Ishikawa (cell line): ENCODE data around the gene EIF5.

Experiments used
- CEBPB ChIP-seq: IDR thresholded peaks from 2 replicates; pipeline ENCODE4 v1.6.1; 2012
- CREB1 ChIP-seq: IDR thresholded peaks from 2 replicates; pipeline ENCODE4 v1.6.1; 2012; ENCODE audit warnings: low read depth
- EGR1 ChIP-seq: IDR thresholded peaks from 2 replicates; pipeline ENCODE4 v1.6.1; 2012
- EP300 ChIP-seq: IDR thresholded peaks from 2 replicates; pipeline ENCODE4 v1.6.1; 2012; ENCODE audit warnings: borderline replicate concordance
- FOXM1 ChIP-seq: IDR thresholded peaks from 2 replicates; pipeline ENCODE4 v1.6.1; 2012; ENCODE audit warnings: low read depth, borderline replicate concordance
- NFIC ChIP-seq: IDR thresholded peaks from 2 replicates; pipeline ENCODE4 v1.6.1; 2012
- RAD21 ChIP-seq: IDR thresholded peaks from 2 replicates; pipeline ENCODE4 v1.6.1; 2012; ENCODE audit warnings: low read depth
- TAF1 ChIP-seq: IDR thresholded peaks from 2 replicates; pipeline ENCODE4 v1.6.1; 2012; ENCODE audit warnings: low read depth, mild to moderate bottlenecking
- TCF12 ChIP-seq: IDR thresholded peaks from 2 replicates; pipeline ENCODE4 v1.6.1; 2012; ENCODE audit warnings: low read depth
- TEAD4 ChIP-seq: IDR thresholded peaks from 2 replicates; pipeline ENCODE4 v1.6.1; 2012
- YY1 ChIP-seq: IDR thresholded peaks from 2 replicates; pipeline ENCODE4 v1.6.1; 2012; ENCODE audit warnings: low read depth
- ZBTB7A ChIP-seq: IDR thresholded peaks from 2 replicates; pipeline ENCODE4 v1.6.1; 2012; ENCODE audit warnings: low read depth
- TF ChIP-seq, protein P1 (sequence below): IDR thresholded peaks from 2 replicates; pipeline ENCODE4 v1.6.1; 2012; ENCODE audit warnings: low read depth, mild to moderate bottlenecking
- TF ChIP-seq, protein P2 (sequence below): IDR thresholded peaks from 2 replicates; pipeline ENCODE4 v1.6.1; 2012
- TF ChIP-seq, protein P3 (sequence below): IDR thresholded peaks from 2 replicates; pipeline ENCODE4 v1.6.1; 2012

The EIF5 gene

DNA sequence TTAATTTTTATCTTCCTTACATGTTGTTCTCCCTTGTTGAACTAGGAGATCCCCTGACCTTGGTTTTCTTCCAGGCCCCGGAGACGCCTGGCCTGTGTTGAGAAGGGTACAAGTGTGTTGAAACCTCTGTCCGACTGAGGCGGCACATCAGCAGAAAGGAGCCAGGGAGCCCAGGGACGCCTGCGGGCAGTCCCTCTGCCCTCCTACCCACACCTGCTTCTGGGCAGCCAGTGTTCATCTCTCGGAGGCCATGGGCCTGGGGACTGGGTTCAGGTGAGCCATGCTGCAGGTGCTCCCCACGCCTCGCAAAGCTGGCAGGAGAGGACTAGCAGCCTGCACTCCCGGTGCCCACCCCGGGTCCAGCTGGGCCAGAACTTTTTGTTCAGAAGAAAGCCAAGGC, 39.9 kb upstream of the EIF5 start:
- TF ChIP-seq, protein P1, sequence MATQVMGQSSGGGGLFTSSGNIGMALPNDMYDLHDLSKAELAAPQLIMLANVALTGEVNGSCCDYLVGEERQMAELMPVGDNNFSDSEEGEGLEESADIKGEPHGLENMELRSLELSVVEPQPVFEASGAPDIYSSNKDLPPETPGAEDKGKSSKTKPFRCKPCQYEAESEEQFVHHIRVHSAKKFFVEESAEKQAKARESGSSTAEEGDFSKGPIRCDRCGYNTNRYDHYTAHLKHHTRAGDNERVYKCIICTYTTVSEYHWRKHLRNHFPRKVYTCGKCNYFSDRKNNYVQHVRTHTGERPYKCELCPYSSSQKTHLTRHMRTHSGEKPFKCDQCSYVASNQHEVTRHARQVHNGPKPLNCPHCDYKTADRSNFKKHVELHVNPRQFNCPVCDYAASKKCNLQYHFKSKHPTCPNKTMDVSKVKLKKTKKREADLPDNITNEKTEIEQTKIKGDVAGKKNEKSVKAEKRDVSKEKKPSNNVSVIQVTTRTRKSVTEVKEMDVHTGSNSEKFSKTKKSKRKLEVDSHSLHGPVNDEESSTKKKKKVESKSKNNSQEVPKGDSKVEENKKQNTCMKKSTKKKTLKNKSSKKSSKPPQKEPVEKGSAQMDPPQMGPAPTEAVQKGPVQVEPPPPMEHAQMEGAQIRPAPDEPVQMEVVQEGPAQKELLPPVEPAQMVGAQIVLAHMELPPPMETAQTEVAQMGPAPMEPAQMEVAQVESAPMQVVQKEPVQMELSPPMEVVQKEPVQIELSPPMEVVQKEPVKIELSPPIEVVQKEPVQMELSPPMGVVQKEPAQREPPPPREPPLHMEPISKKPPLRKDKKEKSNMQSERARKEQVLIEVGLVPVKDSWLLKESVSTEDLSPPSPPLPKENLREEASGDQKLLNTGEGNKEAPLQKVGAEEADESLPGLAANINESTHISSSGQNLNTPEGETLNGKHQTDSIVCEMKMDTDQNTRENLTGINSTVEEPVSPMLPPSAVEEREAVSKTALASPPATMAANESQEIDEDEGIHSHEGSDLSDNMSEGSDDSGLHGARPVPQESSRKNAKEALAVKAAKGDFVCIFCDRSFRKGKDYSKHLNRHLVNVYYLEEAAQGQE, result no peak

DNA sequence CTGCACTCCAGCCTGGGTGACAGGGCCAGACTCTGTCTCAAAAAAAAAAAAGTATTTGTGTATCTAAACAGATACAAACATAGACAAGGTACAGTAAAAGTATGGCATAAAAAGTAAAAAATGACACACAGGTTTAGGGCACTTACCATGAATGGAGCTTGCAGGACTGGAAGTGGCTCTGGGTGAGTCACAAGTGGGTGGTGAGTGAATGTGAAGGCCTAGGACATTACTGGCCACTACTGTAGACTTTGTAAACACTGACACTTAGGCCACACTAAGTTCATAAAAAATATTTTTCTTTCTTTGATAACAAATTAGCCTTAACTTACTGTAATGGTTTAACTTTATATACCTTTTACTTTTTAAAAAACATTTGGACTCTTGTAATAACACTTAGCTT, 38.0 kb upstream of the EIF5 start:
- no peak for TF ChIP-seq EP300
- TF ChIP-seq EGR1, result no peak
- no peak for TF ChIP-seq RAD21
- TF ChIP-seq, protein P2, sequence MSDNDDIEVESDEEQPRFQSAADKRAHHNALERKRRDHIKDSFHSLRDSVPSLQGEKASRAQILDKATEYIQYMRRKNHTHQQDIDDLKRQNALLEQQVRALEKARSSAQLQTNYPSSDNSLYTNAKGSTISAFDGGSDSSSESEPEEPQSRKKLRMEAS, result no peak
- TF ChIP-seq TEAD4, result no peak
- no peak for TF ChIP-seq CREB1
- TF ChIP-seq TAF1, result no peak
- TF ChIP-seq, protein P1, result no peak
- TF ChIP-seq, protein P3, sequence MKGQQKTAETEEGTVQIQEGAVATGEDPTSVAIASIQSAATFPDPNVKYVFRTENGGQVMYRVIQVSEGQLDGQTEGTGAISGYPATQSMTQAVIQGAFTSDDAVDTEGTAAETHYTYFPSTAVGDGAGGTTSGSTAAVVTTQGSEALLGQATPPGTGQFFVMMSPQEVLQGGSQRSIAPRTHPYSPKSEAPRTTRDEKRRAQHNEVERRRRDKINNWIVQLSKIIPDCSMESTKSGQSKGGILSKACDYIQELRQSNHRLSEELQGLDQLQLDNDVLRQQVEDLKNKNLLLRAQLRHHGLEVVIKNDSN, result no peak
- no peak for TF ChIP-seq FOXM1
- TF ChIP-seq NFIC, result no peak
- TF ChIP-seq ZBTB7A, result no peak
- no peak for TF ChIP-seq YY1
- TF ChIP-seq TCF12, result no peak
- TF ChIP-seq CEBPB, result no peak

DNA sequence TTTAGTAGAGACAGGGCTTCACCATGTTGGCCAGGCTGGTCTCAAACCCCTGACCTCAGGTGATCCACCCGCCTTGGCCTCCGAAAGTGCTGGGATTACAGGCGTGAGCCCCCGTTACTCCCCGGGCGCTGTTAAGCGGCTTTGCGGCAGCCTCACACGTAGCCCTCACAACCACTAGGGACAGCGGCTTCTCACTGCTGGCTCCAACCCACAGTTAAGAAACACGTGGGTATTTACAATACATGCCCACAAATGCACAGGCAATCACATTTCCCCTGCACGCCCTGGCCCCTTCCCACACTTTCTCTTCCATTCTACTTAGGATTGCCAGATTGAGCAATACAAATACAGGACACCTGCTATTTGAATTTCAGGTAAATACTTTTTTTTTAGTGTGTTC, 37.0 kb upstream of the EIF5 start:
- TF ChIP-seq, protein P2, result no peak
- TF ChIP-seq TAF1, result no peak

DNA sequence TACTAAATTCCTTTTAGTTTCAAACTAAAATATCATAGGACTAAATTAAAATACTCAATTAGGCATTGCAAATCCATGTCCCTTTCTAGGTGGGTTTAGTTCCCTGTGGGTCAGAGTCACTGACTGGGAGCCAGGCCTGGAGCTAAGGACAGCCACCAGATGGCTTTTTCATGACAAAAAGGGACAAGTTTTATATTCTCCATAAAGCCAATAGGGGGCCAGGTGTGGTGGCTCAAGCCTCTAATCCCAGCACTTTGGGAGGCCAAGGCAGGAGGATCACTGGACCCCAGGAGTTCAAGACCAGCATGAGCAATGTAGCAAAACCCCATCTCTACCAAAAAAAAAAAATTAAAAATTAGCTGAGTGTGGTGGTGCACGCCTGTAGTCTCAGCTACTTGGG, 35.4 kb upstream of the EIF5 start:
- TF ChIP-seq, protein P1, result no peak
- no peak for TF ChIP-seq TCF12

DNA sequence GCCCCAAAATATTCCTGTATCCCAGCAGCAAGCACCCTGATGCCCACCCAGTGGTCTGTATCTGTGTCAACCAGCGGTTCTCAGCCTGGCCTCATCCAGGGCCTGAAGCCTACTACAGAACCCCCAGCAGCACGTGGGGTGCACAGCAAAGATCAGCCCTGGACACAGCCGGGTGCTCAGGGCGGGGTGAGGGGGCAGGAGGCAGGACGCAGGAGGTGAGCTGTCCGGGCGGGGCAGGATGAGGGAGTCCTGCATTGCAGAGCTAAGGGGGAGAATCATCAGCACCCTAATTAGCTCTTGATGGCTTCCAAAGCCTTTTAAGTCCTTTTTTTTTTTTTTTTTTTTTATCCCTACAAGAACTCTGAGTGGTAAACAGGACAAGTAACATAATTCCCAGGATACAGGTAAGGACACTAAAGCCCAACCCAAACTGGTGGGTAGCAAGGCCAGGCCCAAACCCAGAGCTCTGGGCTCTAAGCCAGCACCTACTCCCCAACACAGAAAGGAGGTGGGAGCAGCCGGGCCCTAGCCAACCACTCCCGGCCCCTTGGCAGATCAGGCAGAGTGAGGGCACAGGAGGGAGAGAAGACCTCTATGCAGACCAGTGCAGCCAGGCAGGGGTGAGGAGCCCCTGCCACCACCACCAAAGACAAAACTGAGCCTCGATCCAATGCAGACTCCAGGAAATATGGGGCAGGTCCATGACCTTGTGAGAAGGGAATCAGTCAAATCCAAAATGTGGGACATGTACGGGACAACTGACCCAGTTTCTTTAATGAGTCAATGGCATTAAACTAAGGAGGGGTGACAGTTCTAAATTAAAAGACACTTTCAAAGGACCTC, 32.3 kb upstream of the EIF5 start:
- TF ChIP-seq, protein P3, result no peak
- TF ChIP-seq CEBPB (no peak), YY1 (no peak), EP300 (no peak), CREB1 (no peak), RAD21 (no peak), TEAD4 (no peak), TCF12 (no peak), EGR1 (no peak), TAF1 (no peak), ZBTB7A (no peak), FOXM1 (no peak), NFIC (no peak)
- TF ChIP-seq, protein P2, result no peak
- TF ChIP-seq, protein P1, result no peak
